ENCODE measurements around the gene LRRC1.

LRRC1 gene

GRCh38 chr6:53868626-53869025, 73.8 kb downstream of the LRRC1 start:
- TF ChIP-seq CTCF (IDR thresholded peaks at IDR 0.05; ENCODE audit: low read depth, low read length): no peak
- H3K4me3 ChIP-seq (ENCODE audit: low read depth, low read length): no peak overlapping the region
- H3K36me3 ChIP-seq: no peaks in the 10 kb centered on the region
- H3K27ac ChIP-seq: no peak overlapping the region
- no peak for DNase-seq
- H3K27me3 ChIP-seq (ENCODE audit: insufficient read depth, low read depth, severe bottlenecking): no peaks in the 10 kb centered on the region
- H3K9me3 ChIP-seq (ENCODE audit: severe bottlenecking): no peaks in the 10 kb centered on the region

GRCh38 chr6:53869964-53870363, 75.2 kb downstream of the LRRC1 start:
- Histone ChIP-seq H3K36me3 (no peaks in the 10 kb centered on the region), H3K27ac (no peak overlapping the region), H3K9me3 (ENCODE audit: severe bottlenecking) (no peaks in the 10 kb centered on the region), H3K27me3 (ENCODE audit: insufficient read depth, low read depth, severe bottlenecking) (no peaks in the 10 kb centered on the region), H3K4me3 (ENCODE audit: low read depth, low read length) (no peak overlapping the region)
- TF ChIP-seq CTCF (IDR thresholded peaks at IDR 0.05; ENCODE audit: low read depth, low read length): no peak
- no peak for DNase-seq

- no peak overlapping the region for H3K27ac ChIP-seq
- no peak for TF ChIP-seq CTCF (IDR thresholded peaks at IDR 0.05; ENCODE audit: low read depth, low read length)
- H3K27me3 ChIP-seq (ENCODE audit: insufficient read depth, low read depth, severe bottlenecking): no peaks in the 10 kb centered on the region
- no peak overlapping the region for H3K4me3 ChIP-seq (ENCODE audit: low read depth, low read length)
- H3K36me3 ChIP-seq: no peaks in the 10 kb centered on the region
- no peaks in the 10 kb centered on the region for H3K9me3 ChIP-seq (ENCODE audit: severe bottlenecking)
- DNase-seq: no peak
Observed at GRCh38 chr6:53873922-53874321, 79.1 kb downstream of the LRRC1 start.

GRCh38 chr6:53874964-53875363, 80.2 kb downstream of the LRRC1 start:
- no peak for DNase-seq
- H3K4me3 ChIP-seq (ENCODE audit: low read depth, low read length): no peak overlapping the region
- H3K27ac ChIP-seq: no peak overlapping the region
- H3K27me3 ChIP-seq (ENCODE audit: insufficient read depth, low read depth, severe bottlenecking): no peaks in the 10 kb centered on the region
- H3K9me3 ChIP-seq (ENCODE audit: severe bottlenecking): no peaks in the 10 kb centered on the region
- TF ChIP-seq CTCF (IDR thresholded peaks at IDR 0.05; ENCODE audit: low read depth, low read length): no peak
- no peaks in the 10 kb centered on the region for H3K36me3 ChIP-seq

GRCh38 chr6:53877151-53877550, 82.3 kb downstream of the LRRC1 start:
- H3K27ac ChIP-seq: no peak overlapping the region
- H3K9me3 ChIP-seq (ENCODE audit: severe bottlenecking): no peaks in the 10 kb centered on the region
- DNase-seq: no peak
- H3K36me3 ChIP-seq: no peaks in the 10 kb centered on the region
- H3K4me3 ChIP-seq (ENCODE audit: low read depth, low read length): no peak overlapping the region
- no peaks in the 10 kb centered on the region for H3K27me3 ChIP-seq (ENCODE audit: insufficient read depth, low read depth, severe bottlenecking)
- TF ChIP-seq CTCF (IDR thresholded peaks at IDR 0.05; ENCODE audit: low read depth, low read length): no peak

GRCh38 chr6:53878808-53879207, 84.0 kb downstream of the LRRC1 start:
- H3K36me3 ChIP-seq: no peaks in the 10 kb centered on the region
- no peak overlapping the region for H3K27ac ChIP-seq
- no peaks in the 10 kb centered on the region for H3K9me3 ChIP-seq (ENCODE audit: severe bottlenecking)
- DNase-seq: no peak
- H3K4me3 ChIP-seq (ENCODE audit: low read depth, low read length): no peak overlapping the region
- TF ChIP-seq CTCF (IDR thresholded peaks at IDR 0.05; ENCODE audit: low read depth, low read length): no peak
- no peaks in the 10 kb centered on the region for H3K27me3 ChIP-seq (ENCODE audit: insufficient read depth, low read depth, severe bottlenecking)
